Colonic mucosa (tissue), 4 donors: ENCODE data around the gene NELFA. TPM values are rescaled to one million over a fixed set of nuclear protein-coding genes. Genes with fewer than 3 reads are reported as not detected.

ENCODE experiments used
- DNase-seq: peaks from one replicate; pipeline ENCODE4 v3.0.0-alpha.2; 2020
- H3K27ac ChIP-seq: fragments of 200-600 bp; one replicate; pipeline ENCODE4 v1.8.0; 2021
- H3K27me3 ChIP-seq: fragments of 200-600 bp; one replicate; pipeline ENCODE4 v1.8.0; 2021
- H3K36me3 ChIP-seq: fragments of 200-600 bp; one replicate; pipeline ENCODE4 v1.8.0; 2021
- H3K4me1 ChIP-seq: fragments of 200-600 bp; one replicate; pipeline ENCODE4 v1.8.0; 2021; ENCODE audit warnings: mild to moderate bottlenecking
- H3K4me3 ChIP-seq: fragments of 200-600 bp; one replicate; pipeline ENCODE4 v1.8.0; 2021
- H3K9ac ChIP-seq, 2 donors: one replicate each; pipeline ENCODE4 v1.7.0; 2013; ENCODE audit warnings: control low read depth in 2 of 2, low read depth in 2 of 2, low read length in 2 of 2
- H3K9me3 ChIP-seq: fragments of 200-600 bp; one replicate; pipeline ENCODE4 v1.8.0; 2021
- intact Hi-C: fragments of 100-400 bp; cut with DNase I; formaldehyde crosslinking; loops from one replicate; pipeline ENCODE4 v1.14.1; 2022
- total RNA-seq, 2 donors: library from RNA; stranded (reverse); fragmentation: NEBNext Ultra II Directional in 1 of 2; extraction: Animal tissue kit (Norgen Biotek cat#: 25700) in 1 of 2; gene quantifications; one replicate each; pipeline ENCODE4 v1.2.1, GENCODE V29; 2021
- TF ChIP-seq, protein P1 (sequence below): fragments of 200-600 bp; IDR thresholded peaks from one replicate; pipeline ENCODE4 v1.8.0; 2022; ENCODE audit warnings: antibody characterized with exemption, mild to moderate bottlenecking
- donor health status: healthy.
- donor health status: DM: no; HTN: no; CAD: no.
- donor health status: DM: no; HTN: no; CAD: no.

The NELFA gene
- total RNA-seq, 2 donors from 2014 or later: 25.7 to 41.5 TPM

DNA sequence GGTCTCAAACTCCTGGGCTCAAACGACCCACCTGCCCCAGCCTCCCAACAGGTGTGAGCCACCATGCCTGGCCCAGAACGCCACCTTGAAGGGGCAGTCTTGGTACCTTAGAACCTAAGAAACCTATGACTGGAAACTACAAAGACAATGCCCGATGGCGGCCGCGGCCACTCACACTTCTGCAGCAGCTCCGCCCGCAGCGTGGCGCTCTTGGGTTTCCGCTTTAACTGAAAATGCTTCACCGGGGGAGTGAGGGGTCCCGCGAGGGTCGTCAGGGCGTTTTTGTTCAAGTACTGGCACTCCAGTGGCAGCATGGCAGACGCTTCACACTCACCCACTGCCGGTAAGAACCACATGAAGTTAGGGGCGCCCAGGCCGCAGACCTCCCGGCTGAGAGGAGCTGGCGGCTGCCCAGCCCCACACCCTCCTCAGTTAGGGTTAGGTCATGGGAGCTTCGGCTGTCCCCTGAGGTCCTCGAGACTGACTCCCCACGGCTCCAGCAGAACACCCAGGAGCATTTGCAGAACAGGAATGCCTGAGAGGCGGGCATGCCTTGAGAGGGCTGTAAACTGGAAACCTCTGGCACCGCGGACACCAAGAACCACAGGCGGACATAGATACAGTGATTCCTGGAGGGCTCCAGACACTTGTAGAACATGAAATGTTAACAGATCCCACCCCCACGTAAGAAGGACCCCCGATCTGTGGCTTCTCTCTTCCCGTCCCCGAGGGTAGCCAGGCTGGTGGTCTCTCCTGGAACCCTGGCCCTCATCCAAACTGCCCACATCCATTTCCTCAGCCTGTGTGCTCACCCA is 19.0 kb downstream of the NELFA start:
- no peak overlapping the region for H3K9ac ChIP-seq
- DNase-seq: peak; percentile 10
- TF ChIP-seq, protein P1, sequence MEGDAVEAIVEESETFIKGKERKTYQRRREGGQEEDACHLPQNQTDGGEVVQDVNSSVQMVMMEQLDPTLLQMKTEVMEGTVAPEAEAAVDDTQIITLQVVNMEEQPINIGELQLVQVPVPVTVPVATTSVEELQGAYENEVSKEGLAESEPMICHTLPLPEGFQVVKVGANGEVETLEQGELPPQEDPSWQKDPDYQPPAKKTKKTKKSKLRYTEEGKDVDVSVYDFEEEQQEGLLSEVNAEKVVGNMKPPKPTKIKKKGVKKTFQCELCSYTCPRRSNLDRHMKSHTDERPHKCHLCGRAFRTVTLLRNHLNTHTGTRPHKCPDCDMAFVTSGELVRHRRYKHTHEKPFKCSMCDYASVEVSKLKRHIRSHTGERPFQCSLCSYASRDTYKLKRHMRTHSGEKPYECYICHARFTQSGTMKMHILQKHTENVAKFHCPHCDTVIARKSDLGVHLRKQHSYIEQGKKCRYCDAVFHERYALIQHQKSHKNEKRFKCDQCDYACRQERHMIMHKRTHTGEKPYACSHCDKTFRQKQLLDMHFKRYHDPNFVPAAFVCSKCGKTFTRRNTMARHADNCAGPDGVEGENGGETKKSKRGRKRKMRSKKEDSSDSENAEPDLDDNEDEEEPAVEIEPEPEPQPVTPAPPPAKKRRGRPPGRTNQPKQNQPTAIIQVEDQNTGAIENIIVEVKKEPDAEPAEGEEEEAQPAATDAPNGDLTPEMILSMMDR: no peak
- H3K4me1 ChIP-seq: no peaks in the 10 kb centered on the region
- no peaks in the 10 kb centered on the region for H3K27me3 ChIP-seq
- intact Hi-C loops: no loop called here
- peaks cover 4% of the 10 kb centered on the region for H3K36me3 ChIP-seq
- no peak overlapping the region for H3K27ac ChIP-seq
- H3K4me3 ChIP-seq: no peak overlapping the region
- no peaks in the 10 kb centered on the region for H3K9me3 ChIP-seq

DNA sequence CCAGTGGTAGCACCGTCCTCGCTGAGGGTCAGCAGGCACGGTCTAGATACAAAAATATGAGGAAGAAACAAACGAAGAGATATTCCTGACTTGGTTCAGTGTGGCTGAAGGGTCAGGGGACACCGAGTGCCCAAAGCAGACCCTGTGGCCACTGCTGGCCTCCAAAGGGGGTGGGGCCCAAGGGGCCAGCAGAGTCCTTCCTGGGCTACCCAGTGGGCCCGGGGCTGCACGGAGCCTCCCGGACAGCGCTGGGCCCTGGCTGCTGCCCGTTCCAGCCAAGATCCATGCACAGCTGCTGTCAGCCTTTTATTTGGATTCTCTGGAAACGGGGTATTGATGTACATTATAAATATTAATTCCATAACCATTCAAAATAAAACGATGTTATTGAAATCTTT is 20.4 kb downstream of the NELFA start:
- no peak for DNase-seq
- H3K9ac ChIP-seq: no peak overlapping the region
- no peaks in the 10 kb centered on the region for H3K4me1 ChIP-seq
- H3K27ac ChIP-seq: no peak overlapping the region
- H3K36me3 ChIP-seq: peaks cover 9% of the 10 kb centered on the region
- H3K9me3 ChIP-seq: no peaks in the 10 kb centered on the region
- no peaks in the 10 kb centered on the region for H3K27me3 ChIP-seq
- no peak overlapping the region for H3K4me3 ChIP-seq
- intact Hi-C loops: no loop called here
- TF ChIP-seq, protein P1: no peak

DNA sequence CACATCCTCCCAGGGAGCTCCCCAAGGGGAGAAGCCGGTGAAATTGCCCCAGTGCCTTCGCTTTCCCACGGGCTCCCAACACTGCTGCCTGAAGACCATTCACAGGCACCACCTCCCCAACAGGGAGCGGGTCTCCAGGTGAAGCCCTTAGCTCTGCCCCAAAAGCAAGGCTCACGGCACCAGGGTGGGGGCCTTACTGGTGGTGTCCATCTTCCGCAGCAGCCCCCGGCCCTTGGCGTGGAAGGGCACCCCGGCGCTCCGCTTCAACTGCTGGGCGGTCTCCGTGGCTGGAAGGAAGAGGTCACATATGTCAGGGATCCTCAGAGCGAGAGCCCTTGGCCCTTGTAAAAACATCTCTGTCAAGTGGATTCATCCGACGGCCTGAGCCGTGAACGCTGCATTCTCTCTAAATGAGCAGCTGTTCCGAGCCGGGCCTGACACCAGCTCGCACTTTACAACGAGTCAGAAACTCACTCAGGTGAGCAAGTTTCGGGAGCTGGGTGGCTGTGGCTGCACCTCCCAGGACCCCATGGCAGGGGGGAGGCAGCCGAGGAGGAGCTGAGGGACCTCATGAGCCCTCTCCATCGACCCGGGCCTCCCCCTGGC is 20.9 kb downstream of the NELFA start:
- TF ChIP-seq, protein P1: no peak
- Histone ChIP-seq H3K27ac (no peak overlapping the region), H3K36me3 (peaks cover 9% of the 10 kb centered on the region), H3K4me1 (no peaks in the 10 kb centered on the region), H3K9ac (no peak overlapping the region), H3K9me3 (no peaks in the 10 kb centered on the region), H3K4me3 (no peak overlapping the region), H3K27me3 (no peaks in the 10 kb centered on the region)
- intact Hi-C loops: no loop called here
- DNase-seq: peak; percentile 12

DNA sequence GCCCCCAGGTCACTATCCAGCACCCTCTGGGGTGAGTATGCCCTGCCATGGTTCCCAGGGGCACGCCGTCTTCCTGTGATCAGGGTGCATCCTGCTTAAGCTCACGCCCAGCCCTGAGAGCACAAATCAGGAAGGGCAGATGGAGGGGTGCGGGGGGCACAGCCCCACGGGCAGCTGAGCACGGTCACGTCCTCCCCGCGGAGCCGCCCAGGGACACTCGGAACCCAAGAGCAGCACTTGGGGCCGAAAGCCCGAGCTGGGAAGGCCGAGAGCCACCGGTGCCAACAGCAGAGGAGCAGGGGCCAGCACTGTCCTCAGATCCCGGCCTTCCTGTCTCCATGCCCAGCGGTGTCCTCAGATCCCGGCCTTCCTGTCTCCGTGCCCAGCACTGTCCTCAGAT is 21.5 kb downstream of the NELFA start:
- no peak for DNase-seq

DNA sequence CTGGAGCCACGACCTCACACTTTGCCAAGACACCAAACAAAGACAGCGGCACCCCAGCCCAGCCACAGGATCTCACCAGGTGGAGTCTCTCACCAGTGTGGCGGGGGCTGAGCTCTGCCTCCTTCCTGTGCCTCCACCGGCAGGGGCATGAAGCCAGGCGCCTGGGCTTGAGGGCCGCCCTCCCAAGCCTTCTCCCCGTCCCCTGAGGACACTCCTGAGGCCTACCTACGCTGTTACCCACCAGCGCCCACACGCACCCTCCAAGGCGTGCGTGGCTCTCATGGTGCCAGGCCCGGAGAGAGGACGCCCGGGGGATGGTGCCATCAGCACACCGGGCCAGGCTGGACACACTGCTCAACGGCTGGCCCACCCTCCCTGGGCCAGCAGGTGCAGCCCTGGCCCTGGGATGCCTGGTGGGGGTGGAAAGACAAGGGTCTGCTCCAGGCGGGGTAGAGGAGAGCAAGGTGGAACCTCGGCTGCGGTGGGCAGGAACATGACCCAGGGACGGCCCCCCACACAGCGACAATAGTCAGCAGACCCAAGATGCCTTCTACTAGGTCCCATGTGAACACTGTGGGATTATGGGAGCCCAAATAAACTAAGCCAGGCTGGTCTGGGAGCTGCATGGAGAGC is 22.1 kb downstream of the NELFA start:
- intact Hi-C loops: no loop called here
- Histone ChIP-seq H3K27me3 (no peaks in the 10 kb centered on the region), H3K4me3 (no peak overlapping the region), H3K9ac (no peak overlapping the region), H3K4me1 (no peaks in the 10 kb centered on the region), H3K36me3 (peaks cover 9% of the 10 kb centered on the region), H3K9me3 (no peaks in the 10 kb centered on the region), H3K27ac (no peak overlapping the region)
- peak; percentile 13 for DNase-seq
- TF ChIP-seq, protein P1: no peak

More for the DNA sequence above, 21.5 kb downstream of the NELFA start:
- TF ChIP-seq, protein P1: no peak
- no peak overlapping the region for H3K27ac ChIP-seq
- intact Hi-C loops: no loop called here
- no peaks in the 10 kb centered on the region for H3K9me3 ChIP-seq
- no peak overlapping the region for H3K4me3 ChIP-seq
- no peak overlapping the region for H3K9ac ChIP-seq
- H3K27me3 ChIP-seq: no peaks in the 10 kb centered on the region
- no peaks in the 10 kb centered on the region for H3K4me1 ChIP-seq
- H3K36me3 ChIP-seq: peaks cover 9% of the 10 kb centered on the region
